Hindlimb muscle (tissue), 1 donor: ENCODE results near the gene NOVA2. TPM values are rescaled to one million over a fixed set of nuclear protein-coding genes. Genes with fewer than 3 reads are reported as not detected.

Experiments
- DNase-seq: peaks from one replicate; pipeline ENCODE4 v3.0.0-alpha.2; 2013
- polyA plus RNA-seq: library from polyadenylated mRNA; unstranded; fragments of 120-200 nt; gene quantifications from one replicate; pipeline ENCODE4 v1.2.1, GENCODE V29; 2013; ENCODE audit not compliant: insufficient read length

The NOVA2 gene
- polyA plus RNA-seq, 1 donor: 5.0 TPM

GRCh38 chr19:45959517-45960025 is 14.1 kb downstream of the NOVA2 start:
- DNase-seq: no peak

GRCh38 chr19:45958769-45959516 is 14.7 kb downstream of the NOVA2 start:
- DNase-seq: no peak

DNA sequence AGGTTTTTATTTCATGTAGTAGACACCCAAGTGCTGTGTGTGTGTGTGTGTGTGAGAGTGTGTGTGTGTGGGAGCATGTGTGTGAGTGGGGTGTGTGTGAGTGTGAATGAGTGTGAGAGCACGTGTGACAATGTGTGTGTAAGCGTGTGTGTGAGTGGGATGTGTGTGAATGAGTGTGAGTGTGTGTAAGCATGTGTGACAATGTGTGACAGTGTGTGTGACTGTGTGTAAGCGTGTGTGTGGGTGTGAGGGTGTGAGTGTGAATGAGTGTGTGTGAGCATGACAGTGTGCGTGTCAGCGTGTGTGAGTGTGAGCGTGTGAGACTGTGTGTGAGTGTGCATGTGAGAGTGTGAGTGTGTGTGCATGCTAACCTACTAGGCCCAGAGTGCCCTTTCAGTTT is 15.3 kb downstream of the NOVA2 start:
- DNase-seq: no peak

GRCh38 chr19:45955905-45956608 is 17.6 kb downstream of the NOVA2 start:
- DNase-seq: no peak

GRCh38 chr19:45954156-45954555 is 19.5 kb downstream of the NOVA2 start:
- no peak for DNase-seq

DNA sequence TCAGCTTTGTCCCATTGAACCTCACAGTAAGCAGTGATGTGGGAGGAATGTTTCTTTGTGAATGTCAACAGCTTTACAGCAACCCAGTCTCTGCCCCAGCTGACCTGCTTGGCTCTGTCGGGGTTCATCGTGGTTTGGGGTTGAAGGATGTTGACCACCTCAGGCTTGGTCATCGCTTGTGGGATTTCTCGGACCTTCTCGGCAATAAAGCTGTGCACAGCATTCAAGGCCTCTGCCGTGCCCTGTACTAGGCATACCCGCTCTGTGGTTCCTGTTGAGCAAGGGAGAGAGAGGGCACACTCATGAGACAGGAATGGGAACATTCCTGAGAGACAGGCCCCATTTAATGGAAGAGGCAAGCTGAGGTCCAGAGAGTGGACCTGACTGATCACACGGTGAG is 20.0 kb downstream of the NOVA2 start:
- DNase-seq: no peak

GRCh38 chr19:45952686-45953505 is 20.8 kb downstream of the NOVA2 start:
- peak; percentile 78 for DNase-seq

GRCh38 chr19:45952341-45952685 is 21.4 kb downstream of the NOVA2 start:
- DNase-seq: no peak

DNA sequence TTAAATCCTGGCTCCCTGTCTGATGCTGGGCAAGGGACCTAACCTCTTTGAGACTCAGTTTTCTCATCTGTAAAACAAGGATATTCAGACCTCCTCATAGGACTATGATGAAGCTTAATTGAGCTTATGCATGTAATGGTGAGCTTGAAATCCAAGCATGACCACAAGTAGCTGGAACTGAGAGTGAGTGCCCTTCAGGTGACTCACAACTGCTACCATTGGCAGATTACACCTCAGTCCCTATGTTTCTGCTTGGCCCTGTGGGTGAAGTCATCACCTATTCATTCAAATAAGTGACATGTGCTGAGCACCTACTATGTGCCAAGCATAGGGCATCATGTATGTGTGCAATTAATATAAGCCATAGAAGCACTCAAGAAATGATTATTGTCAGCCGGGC is 25.7 kb downstream of the NOVA2 start:
- DNase-seq: no peak

DNA sequence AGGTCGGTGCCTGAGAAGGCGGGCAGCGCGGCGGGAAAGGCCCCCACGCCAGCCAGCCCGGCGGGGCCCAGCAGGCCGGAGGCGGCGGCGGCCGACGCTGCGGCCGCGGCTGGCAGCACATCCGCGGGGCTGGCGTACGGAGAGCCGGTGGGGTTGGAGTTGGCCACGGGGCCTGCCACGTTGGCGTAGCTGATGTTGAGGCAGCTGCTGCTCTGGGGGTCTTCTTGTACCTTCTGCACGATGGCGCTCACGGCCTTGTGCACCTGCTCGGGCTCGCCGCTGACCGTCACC is 33.2 kb downstream of the NOVA2 start:
- no peak for DNase-seq

GRCh38 chr19:45939792-45940514 is 33.7 kb downstream of the NOVA2 start:
- no peak for DNase-seq

DNA sequence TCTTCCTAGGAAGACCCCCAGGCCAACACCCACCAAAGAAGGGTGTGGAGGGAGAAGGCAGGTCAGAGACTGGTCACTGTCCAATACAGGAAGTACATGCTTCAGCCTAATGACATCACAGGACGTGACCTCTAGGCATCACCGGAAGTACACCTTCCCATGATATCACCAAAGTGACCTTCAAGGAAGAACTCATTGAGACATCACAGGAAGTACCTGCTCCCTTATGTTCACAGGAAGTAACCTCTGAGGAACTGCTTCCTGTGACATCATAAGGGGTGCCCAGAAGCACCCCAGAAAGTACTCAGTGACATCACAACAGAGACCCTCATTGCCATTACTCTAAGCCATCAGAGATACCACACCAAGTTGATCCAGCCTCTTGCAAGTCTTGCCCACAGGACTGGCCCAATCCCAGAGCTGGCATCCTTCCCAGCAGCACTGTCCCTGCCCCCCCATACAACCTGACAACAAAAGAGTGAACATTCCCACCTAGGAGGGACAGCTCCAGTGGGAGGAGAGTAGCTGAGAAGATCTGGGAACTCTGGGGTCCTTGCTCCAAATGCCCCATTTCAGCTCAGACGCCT is 34.8 kb downstream of the NOVA2 start:
- no peak for DNase-seq

- no peak for DNase-seq
Observed at GRCh38 chr19:45935267-45935666, 38.4 kb downstream of the NOVA2 start.

DNA sequence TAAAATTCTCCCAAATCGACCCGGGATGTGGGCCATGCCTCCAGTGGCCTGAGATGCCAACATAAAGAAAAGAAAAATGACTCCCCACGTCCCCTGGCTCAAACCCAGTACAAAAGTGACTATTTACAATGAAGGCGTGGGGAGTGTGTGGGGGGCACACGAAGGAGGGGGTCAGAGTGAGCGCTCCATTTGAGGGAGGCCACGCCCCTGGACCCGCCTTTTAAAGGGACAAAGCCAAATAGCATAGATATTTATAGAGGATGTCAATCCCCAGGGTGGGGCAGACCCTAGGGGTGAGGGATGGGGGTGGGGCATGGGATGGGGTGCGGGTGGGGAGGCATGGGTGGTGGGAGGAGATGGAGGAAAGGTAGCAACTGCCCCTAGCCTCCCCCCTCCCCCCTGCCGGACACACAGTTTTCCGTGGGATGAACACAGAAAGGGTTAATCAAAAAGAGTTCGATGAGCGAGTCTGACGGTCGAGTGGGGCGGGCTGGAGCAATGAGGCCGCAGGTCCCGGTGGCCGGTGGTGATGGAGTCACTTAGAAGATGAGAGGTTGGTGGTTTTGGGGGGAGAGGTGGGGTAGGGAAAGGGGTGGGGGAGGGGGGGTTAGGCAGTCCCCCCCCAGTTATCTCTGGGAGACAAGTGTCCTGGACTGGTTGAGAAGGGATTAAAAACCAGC is 39.0 kb downstream of the NOVA2 start:
- DNase-seq: no peak

DNA sequence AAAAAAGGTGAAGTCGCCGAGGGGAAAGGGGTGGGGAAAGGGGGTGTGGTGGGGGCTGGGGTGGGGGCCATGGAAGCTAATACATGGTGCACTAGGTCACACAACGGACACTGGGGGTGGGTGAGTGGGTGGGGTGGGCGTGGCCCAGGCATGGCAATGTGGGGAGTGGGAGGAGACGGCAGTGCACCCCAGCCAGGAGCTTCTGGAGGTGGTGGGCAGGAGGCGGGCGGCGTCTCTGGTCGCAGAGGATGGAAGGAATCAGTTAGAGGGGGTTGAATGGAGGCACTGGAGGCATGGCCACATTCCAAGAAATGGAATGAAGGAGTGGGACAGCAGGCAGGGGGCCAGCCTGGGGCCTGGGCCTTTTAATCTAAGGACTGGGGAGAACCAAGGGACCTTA is 39.9 kb downstream of the NOVA2 start:
- no peak for DNase-seq

- no peak for DNase-seq
Observed at GRCh38 chr19:45931055-45931454, 42.6 kb downstream of the NOVA2 start.

DNA sequence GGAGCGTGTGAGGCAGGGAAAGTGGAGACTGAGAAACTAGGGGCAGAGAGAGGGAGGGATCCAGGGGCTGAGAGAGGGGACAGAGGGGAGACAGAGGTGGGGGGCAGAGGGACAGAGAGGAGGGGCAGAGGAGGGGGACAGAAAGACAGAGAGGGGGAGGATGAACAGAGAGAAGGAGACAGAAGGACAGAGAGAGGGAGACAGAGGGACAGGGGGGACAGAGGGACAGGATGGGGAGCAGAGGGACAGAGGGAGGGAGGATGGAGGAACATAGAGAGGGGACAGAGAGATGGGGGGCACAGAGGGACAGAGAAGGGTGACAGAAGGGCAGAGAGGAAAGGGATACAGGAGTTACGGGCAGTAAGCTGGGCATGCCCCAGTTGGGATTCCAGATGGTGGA is 44.4 kb downstream of the NOVA2 start:
- no peak for DNase-seq

GRCh38 chr19:45927565-45928261 is 46.0 kb downstream of the NOVA2 start:
- DNase-seq: peak; percentile 89

- no peak for DNase-seq
Observed at GRCh38 chr19:45924891-45925447, 48.7 kb downstream of the NOVA2 start.

DNA sequence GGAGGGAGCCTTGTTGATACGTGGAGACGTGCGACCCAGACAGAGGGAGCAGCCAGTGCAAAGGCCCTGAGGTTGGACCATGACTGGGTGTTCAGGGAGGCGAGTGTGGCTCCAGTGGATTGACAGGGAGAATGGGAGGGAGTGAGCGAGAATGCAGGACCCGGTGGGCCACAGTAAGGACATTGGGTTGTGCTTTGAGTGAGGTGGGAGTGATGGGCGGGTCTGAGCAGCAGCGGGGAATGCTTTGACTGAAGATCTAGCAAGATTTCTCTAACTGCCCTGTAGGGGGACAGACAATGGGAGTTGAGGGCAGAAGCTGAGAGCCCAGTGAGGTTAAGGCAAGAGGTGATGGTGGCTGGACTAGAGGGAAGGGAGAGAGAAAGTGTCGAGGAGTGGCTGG is 51.4 kb downstream of the NOVA2 start:
- DNase-seq: no peak

GRCh38 chr19:45920458-45920857 is 53.2 kb downstream of the NOVA2 start:
- no peak for DNase-seq
